GM18909 (cell line): ENCODE results near the gene HIRA.

Experiments used
- ATAC-seq: cut with Tn5 transposase; IDR thresholded peaks from one replicate; pipeline ENCODE4 v1.9.1; 2021; ENCODE audit warnings: mild to moderate bottlenecking; ENCODE audit not compliant: unreplicated experiment, poor library complexity

Gene HIRA

GRCh38 chr22:19412923-19413322 is 18.6 kb downstream of the HIRA start:
- no peak for ATAC-seq

- no peak for ATAC-seq
Observed at GRCh38 chr22:19412478-19412877, 19.1 kb downstream of the HIRA start.

- no peak for ATAC-seq
Observed at GRCh38 chr22:19411690-19412045, 19.9 kb downstream of the HIRA start.

GRCh38 chr22:19410941-19411689 is 20.4 kb downstream of the HIRA start:
- no peak for ATAC-seq

GRCh38 chr22:19407649-19408606 is 23.6 kb downstream of the HIRA start:
- ATAC-seq = no peak

- no peak for ATAC-seq
Observed at GRCh38 chr22:19406846-19407245, 24.7 kb downstream of the HIRA start.

- ATAC-seq = no peak
Observed at GRCh38 chr22:19406281-19406811, 25.2 kb downstream of the HIRA start.

- no peak for ATAC-seq
Observed at GRCh38 chr22:19405652-19406051, 25.9 kb downstream of the HIRA start.

GRCh38 chr22:19405133-19405532 is 26.4 kb downstream of the HIRA start:
- no peak for ATAC-seq

GRCh38 chr22:19404676-19405075 is 26.9 kb downstream of the HIRA start:
- ATAC-seq = no peak

GRCh38 chr22:19402642-19403191 is 28.8 kb downstream of the HIRA start:
- ATAC-seq = no peak

- no peak for ATAC-seq
Observed at GRCh38 chr22:19401483-19401882, 30.1 kb downstream of the HIRA start.

GRCh38 chr22:19400881-19401280 is 30.7 kb downstream of the HIRA start:
- no peak for ATAC-seq

GRCh38 chr22:19398652-19399051 is 32.9 kb downstream of the HIRA start:
- ATAC-seq = no peak

- ATAC-seq = no peak
Observed at GRCh38 chr22:19398206-19398605, 33.3 kb downstream of the HIRA start.

- no peak for ATAC-seq
Observed at GRCh38 chr22:19397734-19398104, 33.8 kb downstream of the HIRA start.

GRCh38 chr22:19396934-19397733 is 34.4 kb downstream of the HIRA start:
- ATAC-seq = no peak

GRCh38 chr22:19396561-19396933 is 35.0 kb downstream of the HIRA start:
- no peak for ATAC-seq

- ATAC-seq = no peak
Observed at GRCh38 chr22:19395276-19395675, 36.3 kb downstream of the HIRA start.
